SK-N-MC (cell line): ENCODE results near the gene JUNB.

Experiments
- FOXP2 ChIP-seq: optimal IDR thresholded peaks from 2 replicates; pipeline ENCODE3; 2011; ENCODE audit warnings: mild to moderate bottlenecking, moderate library complexity; ENCODE audit not compliant: insufficient read depth; ENCODE audit errors: extremely low read length, control extremely low read depth
- POLR2AphosphoS5 ChIP-seq: IDR thresholded peaks from 2 replicates; pipeline ENCODE4 v1.6.1; 2012; ENCODE audit warnings: mild to moderate bottlenecking, low read depth, low read length, borderline replicate concordance

DNA sequence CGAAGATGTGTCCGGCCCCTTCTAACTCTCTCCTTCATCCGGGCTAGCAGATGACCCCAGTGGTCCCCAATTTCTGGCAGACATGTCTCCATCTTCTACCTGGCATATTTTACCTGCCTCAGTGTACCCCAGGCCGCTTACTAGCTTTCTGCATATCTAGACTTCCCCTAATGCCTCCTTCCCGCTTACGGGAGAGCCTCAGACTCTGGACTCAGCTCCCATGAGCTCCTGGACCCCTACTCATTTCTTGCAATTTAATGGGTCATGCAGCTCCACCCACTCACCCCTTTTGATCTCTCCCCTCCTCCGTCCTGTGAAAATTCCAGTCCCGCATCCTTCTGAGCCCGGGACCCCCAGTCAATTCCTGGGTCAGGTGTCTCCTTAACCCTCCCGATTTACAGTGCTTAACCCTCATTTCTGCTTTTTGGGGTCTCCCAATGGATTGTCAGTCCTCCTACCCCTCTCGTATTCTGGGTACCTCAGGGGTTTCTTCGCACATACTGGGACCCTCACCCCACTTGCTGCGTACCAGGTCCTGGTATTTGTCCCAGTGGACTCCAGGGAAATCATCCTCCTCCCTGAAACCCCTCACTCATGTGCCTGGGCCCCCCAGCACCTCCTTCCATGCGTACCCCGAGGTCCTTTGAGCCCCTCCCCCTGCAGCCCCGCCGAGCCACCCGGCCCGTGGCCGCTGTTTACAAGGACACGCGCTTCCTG is 500 bp upstream of the JUNB start:
- no peak for TF ChIP-seq POLR2AphosphoS5
- TF ChIP-seq FOXP2: no peak
